Lower leg skin (tissue), 3 donors: ENCODE measurements around the gene MAEA.

ENCODE experiments used
- POLR2A ChIP-seq, 2 donors: fragments of 450-650 bp; IDR thresholded peaks; one replicate each; pipeline ENCODE4 v1.6.1; 2016 to 2017; ENCODE audit warnings: antibody characterized with exemption in 2 of 2, mild to moderate bottlenecking in 1 of 2, moderate library complexity in 1 of 2
- TF ChIP-seq, protein P1 (sequence below), 3 donors: fragments of 450-650 bp; IDR thresholded peaks; one replicate each; pipeline ENCODE4 v1.5.1; 2016; ENCODE audit warnings: antibody characterized with exemption in 3 of 3, mild to moderate bottlenecking in 3 of 3, moderate library complexity in 2 of 3

DNA sequence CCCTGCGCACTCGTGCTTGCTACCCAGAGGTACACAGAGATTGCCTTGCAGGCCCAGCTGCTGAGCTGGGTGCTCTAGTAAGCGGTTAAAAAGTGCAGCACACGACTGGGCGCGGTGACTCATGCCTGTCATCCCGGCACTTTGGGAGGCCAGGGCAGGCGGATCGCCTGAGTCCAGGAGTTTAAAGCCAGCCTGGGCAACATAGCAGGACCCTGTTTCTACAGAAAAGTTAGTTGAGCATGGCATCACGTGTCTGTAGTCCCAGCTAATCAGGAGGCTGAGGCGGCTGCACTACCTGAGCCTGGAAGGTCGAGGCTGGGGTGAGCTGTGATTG is 62.8 kb downstream of the MAEA start:
- TF ChIP-seq, protein P1, sequence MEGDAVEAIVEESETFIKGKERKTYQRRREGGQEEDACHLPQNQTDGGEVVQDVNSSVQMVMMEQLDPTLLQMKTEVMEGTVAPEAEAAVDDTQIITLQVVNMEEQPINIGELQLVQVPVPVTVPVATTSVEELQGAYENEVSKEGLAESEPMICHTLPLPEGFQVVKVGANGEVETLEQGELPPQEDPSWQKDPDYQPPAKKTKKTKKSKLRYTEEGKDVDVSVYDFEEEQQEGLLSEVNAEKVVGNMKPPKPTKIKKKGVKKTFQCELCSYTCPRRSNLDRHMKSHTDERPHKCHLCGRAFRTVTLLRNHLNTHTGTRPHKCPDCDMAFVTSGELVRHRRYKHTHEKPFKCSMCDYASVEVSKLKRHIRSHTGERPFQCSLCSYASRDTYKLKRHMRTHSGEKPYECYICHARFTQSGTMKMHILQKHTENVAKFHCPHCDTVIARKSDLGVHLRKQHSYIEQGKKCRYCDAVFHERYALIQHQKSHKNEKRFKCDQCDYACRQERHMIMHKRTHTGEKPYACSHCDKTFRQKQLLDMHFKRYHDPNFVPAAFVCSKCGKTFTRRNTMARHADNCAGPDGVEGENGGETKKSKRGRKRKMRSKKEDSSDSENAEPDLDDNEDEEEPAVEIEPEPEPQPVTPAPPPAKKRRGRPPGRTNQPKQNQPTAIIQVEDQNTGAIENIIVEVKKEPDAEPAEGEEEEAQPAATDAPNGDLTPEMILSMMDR (IDR thresholded peaks at IDR 0.05), result no peak
- no peak for TF ChIP-seq POLR2A (IDR thresholded peaks at IDR 0.05)
